C4-2B (cell line): ENCODE data around the gene PDGFA.

Source experiments
- H3K27ac ChIP-seq: fragments of 450-650 bp; 2 replicates; pipeline ENCODE4 v1.5.1; 2017
- CTCF ChIP-seq: fragments of 450-650 bp; conservative IDR thresholded peaks from 2 replicates; pipeline ENCODE4 v1.5.1; 2017; ENCODE audit warnings: mild to moderate bottlenecking
- ZFX ChIP-seq: fragments of 450-650 bp; IDR thresholded peaks from 2 replicates; pipeline ENCODE4 v1.6.1; 2017

PDGFA gene

DNA sequence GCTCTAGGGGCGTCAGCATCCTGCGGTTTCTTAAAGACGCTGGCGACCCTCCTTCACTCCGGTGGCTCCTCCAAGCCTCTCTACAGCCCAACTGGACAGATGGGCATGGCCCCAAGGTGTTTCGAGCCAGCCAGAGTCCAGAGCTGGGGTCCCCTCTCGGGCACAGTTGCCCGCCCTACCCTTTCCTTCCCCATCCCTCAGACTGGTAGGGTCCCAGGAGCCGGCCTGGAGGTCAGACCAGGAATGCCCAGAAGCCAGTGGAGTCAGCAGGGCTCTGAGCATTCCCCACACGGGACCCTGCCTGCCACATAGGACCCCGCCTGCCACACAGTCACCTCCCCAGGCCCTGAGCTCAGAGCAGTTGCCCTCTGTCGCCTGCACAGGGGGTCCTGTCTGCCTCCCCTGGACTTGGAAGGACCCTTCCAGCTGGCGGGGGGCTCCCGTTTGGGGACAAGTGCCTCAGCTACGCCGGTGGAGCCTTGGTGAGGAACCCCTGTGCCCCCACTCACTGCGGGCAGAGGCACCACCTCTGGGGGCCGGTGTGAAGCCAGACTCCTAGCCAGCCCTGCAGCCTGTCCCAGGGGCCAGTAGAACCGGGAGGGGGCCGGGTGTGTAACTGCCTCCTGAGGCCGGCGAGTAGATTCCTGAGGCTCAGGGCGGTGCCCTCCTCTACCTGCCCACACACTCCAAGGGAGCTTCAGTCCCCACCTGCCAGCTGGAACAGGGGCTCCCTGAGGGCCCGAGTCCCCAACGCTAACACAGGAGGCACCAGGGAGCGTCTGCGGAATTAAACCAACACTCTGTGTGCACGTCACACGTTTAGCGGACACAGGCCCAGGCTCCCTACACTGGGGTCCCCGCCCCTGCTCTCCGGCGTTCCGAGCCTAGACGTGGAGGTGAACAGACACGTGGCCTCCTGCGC is 19.4 kb upstream of the PDGFA start:
- no peak for TF ChIP-seq CTCF
- no peak for TF ChIP-seq ZFX
- H3K27ac ChIP-seq: no peak overlapping the region

DNA sequence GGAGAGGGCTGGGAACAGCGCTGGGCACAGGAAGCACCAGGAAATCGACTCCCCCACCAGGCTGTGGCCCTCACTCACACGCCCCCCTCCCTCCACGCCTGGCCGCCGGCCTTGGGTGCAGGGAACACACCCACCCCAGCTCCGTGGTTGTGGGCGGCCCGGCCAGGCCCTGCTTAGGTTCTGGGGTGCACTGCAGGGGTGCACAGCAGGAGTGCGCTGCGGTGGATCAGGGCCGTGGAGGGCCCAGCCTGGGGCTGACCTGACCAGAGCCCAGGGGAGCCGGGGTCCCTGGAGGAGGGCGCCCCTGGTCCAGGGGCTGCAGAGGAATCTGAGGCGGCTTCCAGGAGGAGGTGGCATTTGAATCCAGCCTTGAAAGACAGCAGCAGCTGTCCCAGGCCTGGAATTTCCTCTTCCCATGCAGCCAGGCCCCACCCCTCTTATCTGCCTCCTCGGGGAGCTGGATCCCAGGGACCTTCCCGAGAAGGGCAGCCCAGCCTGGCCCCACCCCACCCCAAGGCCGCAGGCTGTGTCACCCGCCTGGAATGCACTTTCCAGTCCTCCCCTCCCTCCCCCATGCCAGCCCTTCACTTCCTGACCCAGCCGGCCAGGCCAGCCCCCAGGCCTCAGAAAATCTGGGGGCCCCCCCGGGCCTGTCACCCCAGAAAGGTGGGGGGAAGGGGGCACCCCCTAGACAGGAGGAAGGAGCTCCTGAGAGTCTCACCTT is 18.4 kb upstream of the PDGFA start:
- TF ChIP-seq CTCF: no peak
- TF ChIP-seq ZFX: no peak
- no peak overlapping the region for H3K27ac ChIP-seq

DNA sequence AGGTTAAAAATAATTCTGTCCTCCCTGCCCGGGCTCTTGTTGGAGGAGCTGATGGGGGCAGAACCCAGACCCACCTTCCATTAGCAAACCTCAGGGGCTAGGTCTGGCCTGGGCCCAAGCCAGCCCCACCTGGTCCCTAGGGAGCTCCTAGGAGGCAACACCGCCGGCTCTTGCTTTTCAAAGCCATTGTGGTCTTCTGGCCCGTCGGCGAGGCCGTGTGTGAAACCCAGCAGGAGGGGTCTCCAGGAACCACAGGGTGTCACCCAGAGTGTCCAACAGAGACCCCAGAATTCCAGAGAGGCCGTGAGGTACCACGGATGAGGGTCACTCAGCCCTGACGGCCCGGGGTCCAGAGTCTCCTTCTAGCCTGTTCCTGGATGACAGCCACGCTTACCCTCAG is 16.6 kb upstream of the PDGFA start:
- TF ChIP-seq CTCF: no peak
- TF ChIP-seq ZFX: no peak
- H3K27ac ChIP-seq: no peak overlapping the region

DNA sequence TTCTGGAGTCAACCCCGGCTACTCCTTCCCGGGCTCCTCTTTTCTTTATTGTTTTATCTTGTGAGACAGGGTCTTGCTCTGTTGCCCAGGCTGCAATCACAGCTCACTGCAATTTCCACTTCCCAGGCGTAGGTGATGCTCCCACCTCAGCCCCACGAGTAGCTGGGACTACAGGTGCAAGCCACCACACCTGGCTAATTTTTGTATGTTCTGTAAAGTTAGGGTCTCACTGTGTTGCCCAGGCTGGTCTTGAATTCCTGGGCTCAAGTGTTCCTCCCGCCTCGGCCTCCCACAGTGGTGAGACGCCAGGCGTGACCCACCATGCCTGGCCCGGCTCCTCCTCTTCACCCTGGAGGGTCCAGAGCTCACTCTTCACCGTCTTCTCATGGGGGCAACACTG is 15.3 kb upstream of the PDGFA start:
- TF ChIP-seq ZFX (no peak), CTCF (no peak)
- no peak overlapping the region for H3K27ac ChIP-seq

GRCh38 chr7:534075-534474 is 14.4 kb upstream of the PDGFA start:
- H3K27ac ChIP-seq: no peak overlapping the region
- TF ChIP-seq CTCF (no peak), ZFX (no peak)

GRCh38 chr7:533266-533665 is 13.6 kb upstream of the PDGFA start:
- TF ChIP-seq CTCF (no peak), ZFX (no peak)
- no peak overlapping the region for H3K27ac ChIP-seq

DNA sequence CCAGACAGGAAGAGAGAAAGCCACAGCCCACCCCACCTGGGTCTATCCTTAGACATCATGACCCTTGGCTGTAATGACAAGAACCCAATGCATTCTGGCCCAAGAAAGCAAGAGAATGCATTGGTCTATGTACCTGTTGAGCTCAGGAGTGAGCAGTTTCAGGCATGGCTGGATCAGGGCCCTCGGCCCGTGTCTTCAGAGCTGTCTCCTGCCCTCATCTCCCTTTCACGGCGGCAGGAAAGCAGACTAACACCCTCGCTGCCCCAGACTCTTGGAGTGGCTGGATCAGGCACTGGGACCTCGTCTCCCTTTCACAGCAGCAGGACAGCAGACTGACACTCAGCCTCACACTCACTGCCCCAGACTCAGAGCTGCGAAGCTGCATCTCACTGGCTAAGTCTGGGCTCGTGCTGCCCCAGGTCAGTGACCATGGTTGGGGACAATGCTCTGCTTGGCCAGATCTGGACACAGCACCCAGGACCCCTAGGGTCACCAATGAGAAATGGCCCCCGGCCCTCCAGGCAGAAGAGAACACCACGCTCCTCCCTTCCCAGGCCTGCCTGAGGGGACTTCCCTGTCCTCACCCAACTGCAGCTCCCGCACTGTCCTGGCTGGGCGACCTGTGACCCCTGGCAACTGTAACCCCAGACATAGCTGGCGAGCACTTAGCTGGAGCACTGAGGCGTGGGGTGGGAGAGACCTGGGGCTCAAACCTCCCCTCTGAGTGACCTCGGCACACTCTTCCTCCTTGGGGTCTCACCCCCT is 12.9 kb upstream of the PDGFA start:
- no peak overlapping the region for H3K27ac ChIP-seq
- no peak for TF ChIP-seq ZFX
- TF ChIP-seq CTCF: no peak
